H9 (cell line): ENCODE measurements around the gene CLEC18C. TPM values are rescaled to one million over a fixed set of nuclear protein-coding genes. Genes with fewer than 3 reads are reported as not detected.
"Not testable (repeated sequence)": the region's sequence is repeated elsewhere in the genome, so short reads cannot be mapped to it uniquely, and the experiment has no call there.

Source experiments
- DNase-seq: peaks from one replicate; pipeline ENCODE4 v3.0.0-alpha.2; 2017
- H2AFZ ChIP-seq: one replicate; pipeline ENCODE4 v1.6.1; 2013; ENCODE audit warnings: mild to moderate bottlenecking, low read length, control low read depth, moderate library complexity
- H2AK5ac ChIP-seq: 2 replicates; pipeline ENCODE4 v1.6.1; 2013; ENCODE audit warnings: low read length, control low read depth, mixed read lengths; ENCODE audit not compliant: insufficient read length
- H2BK120ac ChIP-seq: one replicate; pipeline ENCODE4 v1.6.1; 2013; ENCODE audit warnings: low read depth, mild to moderate bottlenecking, low read length, control low read depth, inconsistent platforms; ENCODE audit not compliant: poor library complexity, severe bottlenecking
- H2BK12ac ChIP-seq: 2 replicates; pipeline ENCODE4 v1.6.1; 2013; ENCODE audit warnings: low read length, control low read depth, mixed read lengths, low read depth; ENCODE audit not compliant: insufficient read length
- H2BK15ac ChIP-seq: 2 replicates; pipeline ENCODE4 v1.6.1; 2013; ENCODE audit warnings: low read depth, low read length, control low read depth
- H2BK20ac ChIP-seq: one replicate; pipeline ENCODE4 v1.6.1; 2013; ENCODE audit warnings: low read depth, mild to moderate bottlenecking, low read length, control low read depth, inconsistent platforms; ENCODE audit not compliant: poor library complexity, severe bottlenecking
- H2BK5ac ChIP-seq: 2 replicates; pipeline ENCODE4 v1.6.1; 2013; ENCODE audit warnings: low read length, control low read depth, mixed read lengths; ENCODE audit not compliant: insufficient read length
- H3K14ac ChIP-seq: 2 replicates; pipeline ENCODE4 v1.6.1; 2013; ENCODE audit warnings: low read length, control low read depth; ENCODE audit not compliant: insufficient read depth
- H3K18ac ChIP-seq: 2 replicates; pipeline ENCODE4 v1.6.1; 2013; ENCODE audit warnings: low read depth, mild to moderate bottlenecking, mixed read lengths, low read length, control low read depth; ENCODE audit not compliant: insufficient read length
- H3K23ac ChIP-seq: 2 replicates; pipeline ENCODE4 v1.6.1; 2013; ENCODE audit warnings: low read length, control low read depth, mixed read lengths, low read depth; ENCODE audit not compliant: insufficient read length
- H3K23me2 ChIP-seq: 2 replicates; pipeline ENCODE4 v1.6.1; 2013; ENCODE audit warnings: low read depth, mild to moderate bottlenecking, mixed read lengths, low read length, control low read depth; ENCODE audit not compliant: insufficient read length, poor library complexity, severe bottlenecking
- H3K27ac ChIP-seq: 2 replicates; pipeline ENCODE4 v1.5.1; 2013; ENCODE audit warnings: low read length, control low read depth, mixed read lengths, low read depth; ENCODE audit not compliant: insufficient read length
- H3K27me3 ChIP-seq: 2 replicates; pipeline ENCODE4 v1.6.1; 2013; ENCODE audit warnings: low read length, control low read depth, inconsistent platforms; ENCODE audit not compliant: insufficient read depth
- H3K4ac ChIP-seq: 2 replicates; pipeline ENCODE4 v1.6.1; 2013; ENCODE audit warnings: low read depth, mild to moderate bottlenecking, control low read depth, inconsistent platforms, low read length, moderate library complexity
- H3K4me1 ChIP-seq: 2 replicates; pipeline ENCODE4 v1.6.1; 2013; ENCODE audit warnings: low read length, control low read depth, inconsistent platforms; ENCODE audit not compliant: insufficient read depth
- H3K4me2 ChIP-seq: 2 replicates; pipeline ENCODE4 v1.6.1; 2013; ENCODE audit warnings: low read length, control low read depth, mixed read lengths; ENCODE audit not compliant: insufficient read length, insufficient read depth
- H3K56ac ChIP-seq: 2 replicates; pipeline ENCODE4 v1.6.1; 2013; ENCODE audit warnings: low read depth, mild to moderate bottlenecking, mixed read lengths, low read length, control low read depth; ENCODE audit not compliant: insufficient read length
- H3K79me1 ChIP-seq: 2 replicates; pipeline ENCODE4 v1.6.1; 2013; ENCODE audit warnings: low read depth, mild to moderate bottlenecking, moderate library complexity, low read length, control low read depth, inconsistent platforms; ENCODE audit not compliant: insufficient read depth, poor library complexity, severe bottlenecking
- H3K79me2 ChIP-seq: 2 replicates; pipeline ENCODE4 v1.6.1; 2013; ENCODE audit warnings: low read length, control low read depth, inconsistent platforms; ENCODE audit not compliant: insufficient read depth
- H3K9ac ChIP-seq: 2 replicates; pipeline ENCODE4 v1.6.1; 2013; ENCODE audit warnings: low read length, control low read depth, mixed read lengths; ENCODE audit not compliant: insufficient read length; ENCODE audit errors: extremely low read depth
- H3K9me3 ChIP-seq: one replicate; pipeline ENCODE4 v1.6.1; 2013; ENCODE audit warnings: low read depth, low read length, inconsistent platforms; ENCODE audit not compliant: control insufficient read depth
- H3T11ph ChIP-seq: one replicate; pipeline ENCODE4 v1.6.1; 2013; ENCODE audit warnings: mild to moderate bottlenecking, low read length, control low read depth, inconsistent platforms
- H4K20me1 ChIP-seq: one replicate; pipeline ENCODE4 v1.6.1; 2013; ENCODE audit not compliant: control insufficient read depth, insufficient read length, insufficient read depth
- H4K5ac ChIP-seq: 2 replicates; pipeline ENCODE4 v1.6.1; 2013; ENCODE audit warnings: low read depth, mild to moderate bottlenecking, mixed read lengths, low read length, control low read depth; ENCODE audit not compliant: insufficient read length
- H4K8ac ChIP-seq: replicated peaks from 2 replicates; pipeline ENCODE4 v1.6.1; 2013; ENCODE audit warnings: low read length, control low read depth, mixed read lengths, low read depth; ENCODE audit not compliant: insufficient read length
- H4K91ac ChIP-seq: 2 replicates; pipeline ENCODE4 v1.6.1; 2013; ENCODE audit warnings: low read depth, mild to moderate bottlenecking, moderate library complexity, mixed read lengths, low read length, control low read depth; ENCODE audit not compliant: insufficient read length
- H3K27ac Mint-ChIP-seq, 3 experiments: 2 replicates in 2 of 3; 3 replicates in 1 of 3; pipeline ENCODE4 v1.8.0; 2020 to 2021; ENCODE audit warnings: mixed read lengths in 3 of 3, mild to moderate bottlenecking in 1 of 3, moderate library complexity in 1 of 3
- H3K27me3 Mint-ChIP-seq: 2 replicates; pipeline ENCODE4 v1.8.0; 2021; ENCODE audit warnings: low read depth, mild to moderate bottlenecking, moderate library complexity, mixed read lengths
- H3K36me3 Mint-ChIP-seq, 3 experiments: 2 replicates in 2 of 3; 3 replicates in 1 of 3; pipeline ENCODE4 v1.8.0; 2020 to 2021; ENCODE audit warnings: low read depth in 3 of 3, mixed read lengths in 3 of 3; ENCODE audit not compliant: insufficient read depth in 1 of 3
- H3K4me1 Mint-ChIP-seq, 2 experiments: 2 replicates each; pipeline ENCODE4 v1.8.0; 2020; ENCODE audit warnings: mixed read lengths in 2 of 2
- H3K4me3 Mint-ChIP-seq, 2 experiments: 2 replicates in 1 of 2; 3 replicates in 1 of 2; pipeline ENCODE4 v1.8.0; 2020 to 2021; ENCODE audit warnings: mild to moderate bottlenecking in 2 of 2, mixed read lengths in 2 of 2, moderate library complexity in 1 of 2
- H3K9me3 Mint-ChIP-seq, 2 experiments: 2 replicates in 1 of 2; 3 replicates in 1 of 2; pipeline ENCODE4 v1.8.0; 2020; ENCODE audit warnings: mild to moderate bottlenecking in 2 of 2, mixed read lengths in 2 of 2, moderate library complexity in 1 of 2
- WGBS: extraction: QIAGEN DNeasy Blood & Tissue Kit; methylation state at CpG from one replicate; pipeline ENCODE4 v1.1.7; 2013; ENCODE audit warnings: missing lambda C conversion rate, low lambda C conversion rate, mixed read lengths; ENCODE audit not compliant: insufficient read length; ENCODE audit errors: extremely low coverage; 5-methylcytosine and 5-hydroxymethylcytosine counted together
- total RNA-seq: library from RNA; stranded (reverse); gene quantifications from 2 replicates; pipeline ENCODE4 v1.2.1, GENCODE V29; 2021

The CLEC18C gene
- total RNA-seq, 1 experiment from 2014 or later, result 0.11 TPM

DNA sequence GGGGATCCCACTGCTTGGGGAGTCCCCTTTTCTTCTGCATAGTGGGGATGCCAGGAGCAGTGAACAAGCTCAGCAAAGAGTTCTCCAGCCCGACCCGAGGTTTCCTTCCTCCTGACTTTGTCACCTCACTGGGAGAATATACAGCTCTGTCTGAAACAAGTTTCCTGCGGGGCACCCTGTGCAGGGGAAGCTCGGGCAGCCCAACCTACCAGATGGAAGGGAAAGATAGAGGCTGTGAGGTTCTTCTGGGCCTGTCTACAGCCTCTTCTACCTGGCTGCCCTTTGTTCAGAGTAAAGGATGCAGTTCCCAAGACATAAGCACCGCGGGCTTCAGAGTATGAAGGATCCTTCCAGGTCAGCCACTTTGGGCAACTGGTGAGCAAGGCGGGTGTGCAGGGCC is 24.0 kb downstream of the CLEC18C start:
- H3K79me2 ChIP-seq, H3K56ac ChIP-seq, H3K4me2 ChIP-seq, H3K27me3 ChIP-seq, H2BK120ac ChIP-seq, H2BK12ac ChIP-seq, H3K79me1 ChIP-seq, H2AK5ac ChIP-seq, H2AFZ ChIP-seq, H4K5ac ChIP-seq, H2BK15ac ChIP-seq, H3K36me3 Mint-ChIP-seq, H3K27ac ChIP-seq, H3K14ac ChIP-seq, H4K8ac ChIP-seq, H3K4ac ChIP-seq, H2BK5ac ChIP-seq, H4K20me1 ChIP-seq, H3K27me3 Mint-ChIP-seq, H3K27ac Mint-ChIP-seq, H3K18ac ChIP-seq, H3T11ph ChIP-seq, H4K91ac ChIP-seq, H3K23ac ChIP-seq, H3K4me1 ChIP-seq, H3K4me1 Mint-ChIP-seq, H3K9me3 Mint-ChIP-seq, H3K23me2 ChIP-seq, DNase-seq, H3K4me3 Mint-ChIP-seq, H2BK20ac ChIP-seq, H3K9me3 ChIP-seq, H3K9ac ChIP-seq: not testable (repeated sequence)
- WGBS, result no CpG with 5 or more reads among the region's 7 CpGs

- H3K9me3 Mint-ChIP-seq, H2AK5ac ChIP-seq, H3K14ac ChIP-seq, H4K5ac ChIP-seq, H3K27me3 ChIP-seq, H3K23me2 ChIP-seq, H4K91ac ChIP-seq, H3K4me2 ChIP-seq, H3K27ac ChIP-seq, H3K4ac ChIP-seq, H4K20me1 ChIP-seq, H3K79me2 ChIP-seq, H2BK12ac ChIP-seq, DNase-seq, H3K56ac ChIP-seq, H2BK5ac ChIP-seq, H3K4me1 Mint-ChIP-seq, H2BK20ac ChIP-seq, H3K79me1 ChIP-seq, H3K9me3 ChIP-seq, H3K23ac ChIP-seq, H3K4me1 ChIP-seq, H2BK15ac ChIP-seq, H3K27ac Mint-ChIP-seq, H3T11ph ChIP-seq, H2AFZ ChIP-seq, H3K27me3 Mint-ChIP-seq, H4K8ac ChIP-seq, H3K9ac ChIP-seq, H3K18ac ChIP-seq, H3K36me3 Mint-ChIP-seq, H2BK120ac ChIP-seq, H3K4me3 Mint-ChIP-seq: not testable (repeated sequence)
- no CpG with 5 or more reads among the region's 9 CpGs for WGBS
Observed at GRCh38 chr16:70198230-70198629, 24.6 kb downstream of the CLEC18C start.
